OCI-LY3 (cell line): Measurements from ENCODE around the gene POLE4.

Experiments
- H2AFZ ChIP-seq: fragments of 200-600, 300-600 bp; shearing (Covaris generic); 2 replicates; pipeline ENCODE4 v1.6.0; 2014; ENCODE audit warnings: antibody characterized with exemption, low read depth, low read length
- H3K27ac ChIP-seq: fragments of 200-600, 300-600 bp; sonication (generic); 2 replicates; pipeline ENCODE4 v1.5.1; 2014; ENCODE audit warnings: mild to moderate bottlenecking, low read length, moderate library complexity, mixed read lengths
- H3K27me3 ChIP-seq: fragments of 200-600, 300-600 bp; sonication (generic); 2 replicates; pipeline ENCODE4 v1.6.1; 2014; ENCODE audit warnings: low read depth, low read length, mixed read lengths
- H3K36me3 ChIP-seq: fragments of 200-600, 300-600 bp; sonication (generic); replicated peaks from 2 replicates; pipeline ENCODE3; 2014; ENCODE audit warnings: low read depth, low read length, mixed read lengths
- H3K4me1 ChIP-seq: fragments of 300-600, 200-600 bp; sonication (generic); 2 replicates; pipeline ENCODE4 v1.6.1; 2014; ENCODE audit warnings: low read length, mixed read lengths
- H3K4me2 ChIP-seq: fragments of 200-600, 300-600 bp; sonication (generic); 2 replicates; pipeline ENCODE4 v1.6.1; 2014; ENCODE audit warnings: low read length, mixed read lengths
- H3K4me3 ChIP-seq: fragments of 300-600, 200-600 bp; sonication (generic); 2 replicates; pipeline ENCODE4 v1.5.1; 2014; ENCODE audit warnings: antibody characterized with exemption, mild to moderate bottlenecking, low read length, moderate library complexity
- H3K79me2 ChIP-seq: fragments of 300-600, 200-600 bp; shearing (Covaris generic); 2 replicates; pipeline ENCODE4 v1.6.1; 2014; ENCODE audit warnings: mild to moderate bottlenecking, low read length, mixed read lengths
- H3K9ac ChIP-seq: fragments of 300-600, 200-600 bp; shearing (Covaris generic); 2 replicates; pipeline ENCODE4 v1.6.0; 2014; ENCODE audit warnings: mild to moderate bottlenecking, low read length, moderate library complexity
- H3K9me3 ChIP-seq: fragments of 200-600, 300-600 bp; shearing (Covaris generic); 2 replicates; pipeline ENCODE4 v1.6.1; 2014; ENCODE audit warnings: low read length, mixed read lengths; ENCODE audit not compliant: insufficient read depth
- H4K20me1 ChIP-seq: fragments of 200-600, 300-600 bp; sonication (generic); 2 replicates; pipeline ENCODE4 v1.6.1; 2016; ENCODE audit warnings: low read length, mixed read lengths; ENCODE audit not compliant: insufficient read depth
- EZH2phosphoT487 ChIP-seq: fragments of 200-600 bp; shearing (Covaris generic); IDR thresholded peaks from 2 replicates; pipeline ENCODE4 v1.6.1; 2018; ENCODE audit warnings: antibody characterized with exemption, mixed run types, low read depth
- TF ChIP-seq, protein P1 (sequence below): fragments of 200-600, 300-600 bp; sonication (generic); IDR thresholded peaks from 2 replicates; pipeline ENCODE4 v1.5.1; 2014; ENCODE audit warnings: antibody characterized with exemption, low read length, low read depth

Gene POLE4

DNA sequence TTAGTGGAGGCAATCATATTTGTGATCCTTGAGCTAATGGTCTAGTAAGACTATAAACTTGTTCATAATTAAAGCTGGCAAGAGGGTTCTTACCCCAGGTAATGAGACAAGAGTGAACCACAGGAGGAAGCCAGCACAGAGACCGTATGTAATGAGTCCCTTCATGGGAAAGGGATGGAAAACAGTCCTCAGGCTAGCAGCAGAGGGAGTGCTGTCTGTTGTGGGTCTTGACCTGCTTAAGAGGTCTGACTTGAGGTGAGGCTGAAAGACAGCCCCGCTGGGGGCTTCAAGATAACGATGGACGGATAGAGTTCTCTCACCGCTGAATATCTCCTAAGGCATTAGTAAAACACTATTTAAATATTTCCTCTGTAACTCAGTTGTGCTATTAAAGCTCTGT lies 16.2 kb upstream of the POLE4 start:
- no peak overlapping the region for H3K4me2 ChIP-seq
- no peaks in the 10 kb centered on the region for H3K79me2 ChIP-seq
- no peaks in the 10 kb centered on the region for H3K36me3 ChIP-seq
- peaks cover 8% of the 10 kb centered on the region; the same call in 1 of the 2 replicates for H3K27me3 ChIP-seq
- H3K9ac ChIP-seq: no peak overlapping the region
- H2AFZ ChIP-seq: no peak overlapping the region
- TF ChIP-seq EZH2phosphoT487: no peak
- TF ChIP-seq, protein P1, sequence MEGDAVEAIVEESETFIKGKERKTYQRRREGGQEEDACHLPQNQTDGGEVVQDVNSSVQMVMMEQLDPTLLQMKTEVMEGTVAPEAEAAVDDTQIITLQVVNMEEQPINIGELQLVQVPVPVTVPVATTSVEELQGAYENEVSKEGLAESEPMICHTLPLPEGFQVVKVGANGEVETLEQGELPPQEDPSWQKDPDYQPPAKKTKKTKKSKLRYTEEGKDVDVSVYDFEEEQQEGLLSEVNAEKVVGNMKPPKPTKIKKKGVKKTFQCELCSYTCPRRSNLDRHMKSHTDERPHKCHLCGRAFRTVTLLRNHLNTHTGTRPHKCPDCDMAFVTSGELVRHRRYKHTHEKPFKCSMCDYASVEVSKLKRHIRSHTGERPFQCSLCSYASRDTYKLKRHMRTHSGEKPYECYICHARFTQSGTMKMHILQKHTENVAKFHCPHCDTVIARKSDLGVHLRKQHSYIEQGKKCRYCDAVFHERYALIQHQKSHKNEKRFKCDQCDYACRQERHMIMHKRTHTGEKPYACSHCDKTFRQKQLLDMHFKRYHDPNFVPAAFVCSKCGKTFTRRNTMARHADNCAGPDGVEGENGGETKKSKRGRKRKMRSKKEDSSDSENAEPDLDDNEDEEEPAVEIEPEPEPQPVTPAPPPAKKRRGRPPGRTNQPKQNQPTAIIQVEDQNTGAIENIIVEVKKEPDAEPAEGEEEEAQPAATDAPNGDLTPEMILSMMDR: no peak
- peaks cover 8% of the 10 kb centered on the region for H3K4me1 ChIP-seq
- no peaks in the 10 kb centered on the region for H3K9me3 ChIP-seq
- no peak overlapping the region for H3K4me3 ChIP-seq
- H3K27ac ChIP-seq: no peak overlapping the region
- H4K20me1 ChIP-seq: no peaks in the 10 kb centered on the region

DNA sequence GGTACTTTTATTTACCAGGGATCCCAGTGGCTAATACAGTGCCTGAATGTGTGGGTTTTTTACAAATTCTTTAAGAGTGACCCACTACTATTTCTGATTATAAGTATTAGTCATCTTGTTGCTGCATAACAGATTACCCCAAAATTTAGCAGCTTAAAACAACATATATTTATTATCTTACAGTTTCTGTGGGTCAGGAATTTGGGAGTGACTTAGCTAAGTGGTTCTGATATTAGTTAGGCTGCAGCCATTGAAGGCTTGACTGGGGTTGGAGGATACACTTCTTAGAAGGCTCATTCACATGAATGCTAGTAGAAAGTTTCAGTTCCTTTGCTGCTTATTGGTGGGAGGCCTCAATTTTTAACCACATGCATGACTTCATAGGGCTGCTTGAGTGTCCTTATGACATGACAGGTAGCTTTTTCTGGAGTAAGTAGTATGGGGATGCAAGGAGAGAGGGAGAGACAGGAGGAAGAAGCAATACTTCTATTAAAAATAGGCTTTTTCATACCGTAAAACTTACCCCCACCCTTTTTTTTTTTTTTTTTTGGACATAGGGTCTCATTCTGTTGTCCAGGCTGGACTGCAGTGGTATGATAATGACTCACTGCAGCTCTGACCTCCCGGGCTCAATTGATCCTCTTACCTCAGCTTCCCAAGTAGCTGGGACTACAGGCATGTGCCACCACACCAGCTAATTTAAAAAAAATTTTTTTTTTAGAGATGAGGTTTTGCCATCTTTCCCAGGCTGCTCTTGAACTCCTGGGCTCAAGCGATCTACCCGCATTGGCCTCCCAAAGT lies 13.3 kb upstream of the POLE4 start:
- Histone ChIP-seq H3K4me1 (peaks cover 8% of the 10 kb centered on the region), H3K27ac (no peak overlapping the region), H3K9ac (no peak overlapping the region), H3K36me3 (no peaks in the 10 kb centered on the region), H3K9me3 (no peaks in the 10 kb centered on the region), H4K20me1 (no peaks in the 10 kb centered on the region), H3K4me3 (no peak overlapping the region), H3K27me3 (peaks cover 6% of the 10 kb centered on the region; the same call in 1 of the 2 replicates), H3K79me2 (no peaks in the 10 kb centered on the region), H3K4me2 (peak overlapping the region; percentile 11; the same call in 1 of the 2 replicates), H2AFZ (no peak overlapping the region)
- TF ChIP-seq, protein P1: no peak
- no peak for TF ChIP-seq EZH2phosphoT487

DNA sequence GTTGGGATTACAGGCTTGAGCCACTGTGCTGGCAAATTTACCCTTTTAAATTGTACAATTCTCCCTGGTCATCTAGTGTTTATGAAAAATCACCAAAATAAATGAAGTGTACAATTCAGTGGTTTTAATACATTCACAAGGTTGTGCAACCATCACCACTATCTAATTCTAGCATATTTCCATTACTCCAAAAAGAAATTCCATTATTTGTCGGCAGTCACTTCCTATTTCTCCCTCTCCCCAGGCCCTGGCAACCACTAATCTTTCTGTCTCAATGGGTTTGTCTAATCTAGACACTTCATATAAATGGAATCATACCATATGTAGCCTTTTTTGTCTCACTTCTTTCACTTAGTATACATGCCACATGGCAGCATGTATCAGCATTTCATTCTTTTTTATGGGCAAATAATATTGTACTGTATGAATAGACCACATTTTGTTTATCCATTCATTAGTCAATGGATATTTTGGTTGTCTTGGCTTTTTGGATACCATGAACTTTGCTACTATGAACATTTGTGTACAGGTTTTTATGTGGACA lies 12.6 kb upstream of the POLE4 start:
- Histone ChIP-seq H3K27ac (no peak overlapping the region), H2AFZ (no peak overlapping the region), H3K79me2 (no peaks in the 10 kb centered on the region), H3K27me3 (peaks cover 6% of the 10 kb centered on the region; the same call in 1 of the 2 replicates), H3K4me3 (no peak overlapping the region), H3K4me1 (peaks cover 8% of the 10 kb centered on the region), H3K9me3 (no peaks in the 10 kb centered on the region), H3K36me3 (no peaks in the 10 kb centered on the region), H3K4me2 (no peak overlapping the region), H4K20me1 (no peaks in the 10 kb centered on the region), H3K9ac (no peak overlapping the region)
- TF ChIP-seq, protein P1: no peak
- TF ChIP-seq EZH2phosphoT487: no peak

DNA sequence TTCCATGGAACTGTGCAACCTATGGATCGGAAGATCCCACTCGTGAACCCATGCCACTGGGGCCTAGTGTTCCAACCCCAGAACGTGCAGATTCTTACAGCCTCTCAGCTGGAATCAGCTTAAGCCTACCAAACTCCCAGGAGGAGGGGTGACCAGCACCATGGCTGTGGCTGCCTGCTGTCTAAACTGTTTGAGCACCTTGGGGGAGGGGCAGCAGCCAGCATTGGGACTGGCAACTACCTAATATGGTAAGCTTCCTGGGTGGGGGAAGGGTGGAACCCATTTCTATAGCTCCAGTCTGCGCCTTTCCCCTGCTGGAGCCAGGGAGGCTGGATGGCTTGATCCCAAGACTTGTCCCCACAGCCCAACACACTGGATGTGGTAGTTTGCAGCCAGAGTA lies 10.7 kb upstream of the POLE4 start:
- no peaks in the 10 kb centered on the region for H3K36me3 ChIP-seq
- H3K4me2 ChIP-seq: no peak overlapping the region
- no peak overlapping the region for H3K27ac ChIP-seq
- no peak overlapping the region for H2AFZ ChIP-seq
- TF ChIP-seq, protein P1: no peak
- no peak for TF ChIP-seq EZH2phosphoT487
- no peak overlapping the region for H3K9ac ChIP-seq
- H3K4me3 ChIP-seq: no peak overlapping the region
- no peaks in the 10 kb centered on the region for H3K9me3 ChIP-seq
- H3K79me2 ChIP-seq: no peaks in the 10 kb centered on the region
- peaks cover 11% of the 10 kb centered on the region for H3K4me1 ChIP-seq
- no peaks in the 10 kb centered on the region for H4K20me1 ChIP-seq
- peaks cover 6% of the 10 kb centered on the region; the same call in 1 of the 2 replicates for H3K27me3 ChIP-seq
